ENCODE measurements around the gene CLTC.
"Not testable (repeated sequence)": the region's sequence is repeated elsewhere in the genome, so short reads cannot be mapped to it uniquely, and the experiment has no call there.

The CLTC gene

DNA sequence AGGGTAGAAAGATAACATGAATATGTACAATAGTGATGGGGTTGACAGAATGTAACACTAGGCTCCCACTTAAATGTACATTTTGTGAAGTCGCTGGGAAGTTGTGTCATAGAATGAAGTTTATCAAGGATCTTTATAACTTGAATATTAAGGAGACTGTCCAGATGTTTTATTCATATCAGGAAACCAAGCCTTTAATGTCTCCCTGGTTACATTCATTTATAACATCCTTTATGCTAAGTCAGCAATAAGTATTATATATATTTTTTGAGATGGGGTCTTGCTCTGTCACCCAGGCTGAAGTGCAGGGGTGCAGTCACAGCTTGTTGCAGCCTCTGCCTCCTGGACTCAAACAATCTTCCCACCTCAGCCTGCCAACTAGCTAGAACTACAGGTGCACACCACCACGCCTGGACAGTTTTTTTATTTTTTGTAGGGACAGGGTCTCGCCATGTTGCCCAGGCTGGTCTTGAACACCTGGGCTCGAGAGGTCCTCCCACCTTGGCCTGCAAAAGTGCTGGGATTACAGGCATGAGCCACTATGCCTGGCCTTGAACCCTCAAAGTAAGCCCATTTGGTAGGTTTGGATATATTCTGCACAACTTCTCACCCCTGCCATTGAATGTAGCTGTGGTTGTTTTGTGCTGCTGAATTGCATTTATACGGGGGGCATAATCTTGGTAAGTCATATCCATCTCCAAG lies 14.1 kb downstream of the CLTC start:
- in situ Hi-C loops (cut with MboI; ENCODE audit: low sequenced_read_pairs) = no loop called here

- in situ Hi-C loops (cut with MboI; ENCODE audit: low sequenced_read_pairs) = no loop called here
Measured at GRCh38 chr17:59634632-59635541, 15.2 kb downstream of the CLTC start.

GRCh38 chr17:59637611-59638310 lies 18.1 kb downstream of the CLTC start:
- in situ Hi-C loops (cut with MboI; ENCODE audit: low sequenced_read_pairs) = no loop called here

DNA sequence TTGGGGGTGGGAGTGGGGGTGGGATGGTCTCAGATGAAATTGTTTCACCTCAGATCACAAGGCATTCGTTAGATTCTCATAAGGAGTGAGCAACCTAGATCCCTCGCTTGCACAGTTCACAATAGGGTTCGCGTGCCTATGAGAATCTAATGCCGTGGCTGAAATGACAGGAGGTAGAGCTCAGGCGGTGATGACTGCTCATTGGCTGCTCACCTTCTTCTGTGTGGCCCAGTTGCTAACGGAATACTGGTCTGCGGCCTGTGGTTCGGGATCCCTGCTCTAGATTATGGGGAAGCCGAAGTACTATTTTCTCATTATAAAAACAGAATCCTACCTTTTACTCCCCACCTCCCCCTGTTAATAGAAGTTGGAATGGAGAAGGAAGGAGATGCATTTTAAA lies 18.9 kb downstream of the CLTC start:
- in situ Hi-C loops (cut with MboI; ENCODE audit: low sequenced_read_pairs) = no loop called here

GRCh38 chr17:59641799-59642484 lies 22.2 kb downstream of the CLTC start:
- in situ Hi-C loops (cut with MboI; ENCODE audit: low sequenced_read_pairs) = no loop called here

GRCh38 chr17:59642565-59642964 lies 22.9 kb downstream of the CLTC start:
- in situ Hi-C loops (cut with MboI; ENCODE audit: low sequenced_read_pairs) = no loop called here

- in situ Hi-C loops (cut with MboI; ENCODE audit: low sequenced_read_pairs) = no loop called here
Measured at GRCh38 chr17:59643159-59644140, 23.8 kb downstream of the CLTC start.

DNA sequence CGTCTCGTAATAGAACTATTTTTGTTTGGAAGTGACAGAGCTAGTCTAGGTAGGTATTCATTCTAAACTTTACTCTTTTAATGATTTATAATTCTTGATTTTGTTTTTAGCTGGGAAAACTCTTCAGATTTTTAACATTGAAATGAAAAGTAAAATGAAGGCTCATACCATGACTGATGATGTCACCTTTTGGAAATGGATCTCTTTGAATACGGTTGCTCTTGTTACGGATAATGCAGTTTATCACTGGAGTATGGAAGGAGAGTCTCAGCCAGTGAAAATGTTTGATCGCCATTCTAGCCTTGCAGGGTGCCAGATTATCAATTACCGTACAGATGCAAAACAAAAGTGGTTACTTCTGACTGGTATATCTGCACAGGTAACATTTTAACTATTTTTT lies 27.6 kb downstream of the CLTC start:
- in situ Hi-C loops (cut with MboI; ENCODE audit: low sequenced_read_pairs) = no loop called here

DNA sequence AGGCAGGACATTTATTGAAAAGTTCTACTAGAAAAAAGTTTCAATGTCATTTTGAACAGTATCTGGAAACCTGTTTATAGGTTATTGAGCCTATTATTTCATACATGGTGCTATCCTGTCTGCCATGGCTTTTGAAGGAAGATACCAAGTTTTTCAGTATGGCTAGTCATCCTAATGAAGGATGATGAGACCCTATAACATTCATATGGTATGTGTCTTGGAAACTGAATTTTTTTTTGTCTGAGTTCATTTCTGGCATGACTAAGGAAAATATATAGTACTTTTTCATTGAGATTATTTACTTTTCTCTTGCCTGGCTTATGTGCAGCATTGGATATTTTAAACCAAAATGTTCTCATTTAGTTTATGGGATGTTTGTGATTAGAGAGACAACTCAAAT lies 30.2 kb downstream of the CLTC start:
- in situ Hi-C loops (cut with MboI; ENCODE audit: low sequenced_read_pairs) = no loop called here

DNA sequence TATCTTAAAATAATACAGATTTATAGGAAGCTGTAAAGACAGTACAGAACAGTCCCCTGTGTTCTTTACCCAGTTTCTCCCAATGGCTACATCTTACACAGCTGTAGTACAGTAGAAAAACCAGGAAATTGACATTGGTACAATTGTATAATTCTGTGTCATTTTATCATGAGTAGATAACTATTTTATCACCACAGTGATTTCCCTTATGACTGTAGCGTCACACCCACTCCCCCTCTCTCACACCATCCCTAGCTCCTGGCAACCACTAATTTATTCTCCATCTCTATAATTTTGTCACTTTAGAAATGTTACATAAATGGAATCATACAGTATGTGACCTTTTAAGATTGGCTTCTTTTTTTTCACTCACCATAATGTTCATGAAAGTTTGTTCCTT lies 30.9 kb downstream of the CLTC start:
- in situ Hi-C loops (cut with MboI; ENCODE audit: low sequenced_read_pairs) = no loop called here

DNA sequence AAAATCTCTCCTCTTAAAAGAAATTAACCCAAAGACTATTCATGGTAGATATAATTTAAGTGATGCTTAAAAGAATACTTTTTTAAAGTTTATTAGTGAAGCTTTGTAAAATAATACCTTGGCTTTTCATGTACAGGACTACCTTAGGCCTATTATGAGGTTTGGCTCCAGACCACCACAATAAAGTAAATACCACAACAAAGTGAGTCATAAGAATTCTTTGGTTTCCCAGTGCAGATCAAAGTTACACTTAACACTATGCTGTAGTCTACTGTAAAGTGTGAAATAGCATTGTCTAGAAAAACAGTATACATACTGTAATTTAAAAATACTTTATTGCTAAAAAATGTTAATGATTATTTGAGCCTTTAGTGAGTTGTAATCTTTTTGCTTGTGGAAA lies 31.7 kb downstream of the CLTC start:
- in situ Hi-C loops (cut with MboI; ENCODE audit: low sequenced_read_pairs) = no loop called here

- in situ Hi-C loops (cut with MboI; ENCODE audit: low sequenced_read_pairs) = no loop called here
Measured at GRCh38 chr17:59652119-59652518, 32.4 kb downstream of the CLTC start.

DNA sequence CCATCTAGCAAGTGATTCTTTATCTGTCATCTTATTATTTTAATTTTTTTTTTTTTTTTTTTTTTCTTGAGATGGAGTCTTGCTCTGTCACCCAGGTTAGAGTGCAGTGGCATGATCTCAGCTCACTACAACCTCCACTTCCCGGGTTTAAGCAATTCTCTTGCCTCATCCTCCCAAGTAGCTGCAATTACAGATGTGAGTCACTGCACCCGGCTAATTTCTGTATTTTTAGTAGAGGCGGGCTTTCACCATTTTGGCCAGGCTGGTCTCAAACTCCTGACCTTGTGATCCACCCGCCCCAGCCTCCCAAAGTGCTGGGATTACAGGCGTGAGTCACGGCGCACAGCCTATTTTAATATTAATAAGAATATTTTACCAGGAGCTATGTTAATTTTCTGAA lies 36.9 kb downstream of the CLTC start:
- in situ Hi-C loops (cut with MboI; ENCODE audit: low sequenced_read_pairs) = not testable (repeated sequence)

GRCh38 chr17:59666235-59666634 lies 46.5 kb downstream of the CLTC start:
- in situ Hi-C loops (cut with MboI; ENCODE audit: low sequenced_read_pairs) = no loop called here

- in situ Hi-C loops (cut with MboI; ENCODE audit: low sequenced_read_pairs) = no loop called here
Measured at GRCh38 chr17:59668816-59669215, 49.1 kb downstream of the CLTC start.

GRCh38 chr17:59669411-59669810 lies 49.7 kb downstream of the CLTC start:
- in situ Hi-C loops (cut with MboI; ENCODE audit: low sequenced_read_pairs) = no loop called here

- in situ Hi-C loops (cut with MboI; ENCODE audit: low sequenced_read_pairs) = no loop called here
Measured at GRCh38 chr17:59669944-59670343, 50.2 kb downstream of the CLTC start.

GRCh38 chr17:59671386-59671785 lies 51.7 kb downstream of the CLTC start:
- in situ Hi-C loops (cut with MboI; ENCODE audit: low sequenced_read_pairs) = no loop called here

- in situ Hi-C loops (cut with MboI; ENCODE audit: low sequenced_read_pairs) = no loop called here
Measured at GRCh38 chr17:59675231-59675630, 55.5 kb downstream of the CLTC start.

DNA sequence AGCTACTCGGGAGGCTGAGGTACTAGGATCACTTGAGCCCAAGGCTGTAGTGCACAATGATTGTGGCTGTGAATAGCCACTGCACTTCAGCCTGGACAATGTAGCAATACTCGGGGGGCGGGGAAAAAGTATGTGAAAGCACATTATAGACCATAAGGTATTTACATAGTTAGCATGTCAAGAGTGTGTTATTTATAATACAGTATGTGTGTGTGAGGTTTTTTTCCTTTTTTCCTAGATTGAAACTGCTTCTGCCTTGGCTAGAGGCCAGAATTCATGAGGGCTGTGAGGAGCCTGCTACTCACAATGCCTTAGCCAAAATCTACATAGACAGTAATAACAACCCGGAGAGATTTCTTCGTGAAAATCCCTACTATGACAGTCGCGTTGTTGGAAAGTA lies 57.0 kb downstream of the CLTC start:
- in situ Hi-C loops (cut with MboI; ENCODE audit: low sequenced_read_pairs) = no loop called here
